Measurements from ENCODE around the gene SLC39A3. TPM values are rescaled to one million over a fixed set of nuclear protein-coding genes. Genes with fewer than 3 reads are reported as not detected.

The SLC39A3 gene, protein sequence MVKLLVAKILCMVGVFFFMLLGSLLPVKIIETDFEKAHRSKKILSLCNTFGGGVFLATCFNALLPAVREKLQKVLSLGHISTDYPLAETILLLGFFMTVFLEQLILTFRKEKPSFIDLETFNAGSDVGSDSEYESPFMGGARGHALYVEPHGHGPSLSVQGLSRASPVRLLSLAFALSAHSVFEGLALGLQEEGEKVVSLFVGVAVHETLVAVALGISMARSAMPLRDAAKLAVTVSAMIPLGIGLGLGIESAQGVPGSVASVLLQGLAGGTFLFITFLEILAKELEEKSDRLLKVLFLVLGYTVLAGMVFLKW
- 30.9 and 31.2 TPM in 2 replicates for total RNA-seq

DNA sequence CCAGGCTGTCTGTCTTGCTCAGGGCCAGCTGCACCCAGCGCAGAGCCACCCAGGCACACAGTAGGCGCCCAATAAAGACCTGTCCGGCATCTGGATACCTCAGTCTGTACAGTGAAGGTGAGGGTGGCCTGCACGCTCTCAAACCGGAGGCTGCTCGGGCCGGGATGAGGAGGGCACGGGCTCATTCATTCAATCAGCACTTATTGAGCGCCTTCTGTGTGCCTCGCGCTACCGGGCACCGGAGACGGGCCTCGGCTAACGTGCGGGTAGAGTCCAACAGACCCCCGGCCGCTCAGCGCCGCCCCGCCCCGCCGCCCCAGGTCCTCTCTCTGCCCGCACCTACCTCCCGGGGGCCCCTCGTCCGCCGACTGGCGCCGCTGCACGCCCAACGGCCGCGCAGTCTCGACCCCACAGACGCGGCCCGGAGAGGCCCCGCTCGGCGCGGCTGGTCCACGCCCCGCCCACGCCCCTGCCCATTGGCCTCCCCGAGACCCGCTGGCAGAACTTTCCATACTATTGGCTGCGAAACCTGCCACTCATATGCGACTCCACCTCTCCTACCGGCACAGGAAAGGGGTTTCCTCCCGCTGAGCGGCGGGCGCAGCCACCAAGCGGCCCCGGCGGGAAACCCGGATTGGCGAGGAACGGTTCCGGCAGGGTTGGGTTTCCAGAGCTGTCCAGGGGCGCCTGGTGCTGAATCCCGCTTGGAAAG, at the start of gene SLC39A3:
Gene SLC39A3 (minus strand): TSS at position 416 of the 712 bp plus-strand sequence. CDS start 2,760 bp downstream, outside the sequence.
- intact Hi-C loops (cut with micrococcal nuclease): loop anchor here (1.0 kb wide), 1 partner anchor 44 kb away; the partner anchor contains the start of gene SGTA

DNA sequence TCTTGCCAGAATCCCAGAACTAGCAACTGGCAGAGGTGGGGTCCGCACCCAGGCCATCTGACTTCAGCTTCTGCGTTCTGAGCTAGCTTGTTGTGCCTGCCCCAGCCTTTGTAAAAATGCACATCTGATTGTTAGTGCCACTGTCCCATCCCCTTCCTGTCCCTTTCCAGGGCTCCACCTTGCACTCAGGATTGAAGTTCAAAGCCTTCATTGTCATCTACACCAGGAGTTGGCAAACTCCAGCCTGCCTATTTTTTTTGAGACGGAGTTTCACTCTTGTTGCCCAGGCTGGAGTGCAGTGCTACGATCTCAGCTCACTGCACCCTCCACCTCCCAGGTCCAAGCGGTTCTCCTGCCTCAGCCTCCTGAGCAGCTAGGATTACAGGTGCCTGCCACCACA, 48.4 kb upstream of the SLC39A3 start:
- intact Hi-C loops (cut with micrococcal nuclease): loop anchor here (5.0 kb wide), 1 partner anchor 159 kb away; no protein-coding TSS in a partner anchor

DNA sequence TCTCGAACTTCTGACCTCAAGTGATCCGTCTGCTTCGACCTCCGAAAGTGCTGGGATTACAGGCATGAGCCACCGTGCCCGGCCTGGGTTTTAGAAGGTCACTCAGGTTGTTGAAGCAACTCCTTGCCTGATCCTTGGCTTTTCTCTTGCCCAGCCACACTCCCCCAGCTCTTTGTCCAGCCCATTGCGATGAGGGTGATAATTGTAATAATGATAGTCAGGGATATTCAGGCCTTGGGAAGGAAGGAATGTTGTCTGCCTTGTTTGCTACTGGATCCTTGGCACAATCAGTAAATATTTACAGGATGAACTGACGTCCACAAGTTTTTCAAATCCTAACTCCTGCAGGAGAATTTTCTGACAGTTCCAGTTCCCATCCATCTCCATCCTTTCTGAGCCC, 47.3 kb upstream of the SLC39A3 start:
- intact Hi-C loops (cut with micrococcal nuclease): loop anchor here (5.0 kb wide), 1 partner anchor 160 kb away; no protein-coding TSS in a partner anchor

DNA sequence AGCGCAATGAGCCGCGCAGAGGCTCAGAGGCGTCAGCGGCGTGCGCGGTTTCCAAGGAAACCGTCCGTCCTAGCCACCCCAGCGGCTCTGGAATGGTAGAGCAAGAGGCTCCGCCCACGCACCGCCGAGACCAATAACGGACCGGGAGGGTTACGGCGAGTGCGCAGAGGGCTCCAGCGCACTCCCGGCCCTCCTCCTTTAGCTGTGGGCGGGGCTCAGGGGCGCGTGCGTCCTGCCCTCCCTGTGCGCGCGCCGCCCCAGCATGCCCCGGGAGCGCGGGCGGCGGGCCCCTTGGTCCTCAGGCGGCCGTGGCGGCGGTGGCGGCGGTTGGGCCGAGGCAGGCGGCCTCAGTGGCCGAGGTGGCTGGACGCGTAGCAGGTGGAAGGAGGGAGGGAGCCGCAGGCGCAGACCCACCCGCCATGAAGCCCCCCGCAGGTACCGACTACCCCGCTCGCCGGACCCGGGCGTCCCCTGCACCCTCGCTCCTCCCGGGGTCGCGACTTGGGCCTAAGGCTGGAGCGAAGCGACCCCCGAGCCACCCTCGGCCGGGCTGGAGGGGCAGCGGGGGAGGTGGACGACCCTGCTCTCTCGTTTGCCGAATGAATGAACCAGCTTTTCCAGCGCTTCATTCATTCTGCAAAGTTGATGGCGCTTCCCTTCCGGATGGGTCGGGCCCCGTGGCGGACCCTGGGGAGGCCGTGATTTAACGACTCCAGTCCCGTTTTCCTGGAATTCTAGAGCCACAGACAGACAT, 45.6 kb upstream of the SLC39A3 start, which contains the start of gene THOP1:
Gene THOP1 (plus strand): TSS at position 260 of the 754 bp plus-strand sequence. CDS start 160 bp downstream, at position 420.
- intact Hi-C loops (cut with micrococcal nuclease): loop anchor here (5.0 kb wide), 1 partner anchor 162 kb away; no protein-coding TSS in a partner anchor

DNA sequence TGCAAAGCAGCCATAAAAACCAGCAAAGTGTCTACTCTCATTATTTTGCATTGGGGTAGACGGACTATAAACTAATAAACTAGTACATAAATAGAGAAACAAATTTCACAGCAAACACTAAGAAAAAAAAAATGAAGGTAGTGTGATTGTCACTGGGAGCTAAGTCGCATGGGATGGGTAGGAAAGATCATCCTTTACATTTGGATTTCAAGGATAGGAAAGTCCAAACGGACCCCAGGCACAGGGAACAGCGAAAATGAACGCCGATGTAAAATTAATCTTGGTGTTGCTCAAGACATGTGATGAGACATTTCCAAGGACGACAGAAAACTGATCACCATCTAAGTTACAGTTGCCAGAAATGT, 43.9 kb upstream of the SLC39A3 start:
- intact Hi-C loops (cut with micrococcal nuclease): loop anchor here (1.0 to 2.0 kb wide), 3 partner anchors 36 to 401 kb away; partner anchors contain the start of genes NCLN, SLC39A3 and ZNF554

DNA sequence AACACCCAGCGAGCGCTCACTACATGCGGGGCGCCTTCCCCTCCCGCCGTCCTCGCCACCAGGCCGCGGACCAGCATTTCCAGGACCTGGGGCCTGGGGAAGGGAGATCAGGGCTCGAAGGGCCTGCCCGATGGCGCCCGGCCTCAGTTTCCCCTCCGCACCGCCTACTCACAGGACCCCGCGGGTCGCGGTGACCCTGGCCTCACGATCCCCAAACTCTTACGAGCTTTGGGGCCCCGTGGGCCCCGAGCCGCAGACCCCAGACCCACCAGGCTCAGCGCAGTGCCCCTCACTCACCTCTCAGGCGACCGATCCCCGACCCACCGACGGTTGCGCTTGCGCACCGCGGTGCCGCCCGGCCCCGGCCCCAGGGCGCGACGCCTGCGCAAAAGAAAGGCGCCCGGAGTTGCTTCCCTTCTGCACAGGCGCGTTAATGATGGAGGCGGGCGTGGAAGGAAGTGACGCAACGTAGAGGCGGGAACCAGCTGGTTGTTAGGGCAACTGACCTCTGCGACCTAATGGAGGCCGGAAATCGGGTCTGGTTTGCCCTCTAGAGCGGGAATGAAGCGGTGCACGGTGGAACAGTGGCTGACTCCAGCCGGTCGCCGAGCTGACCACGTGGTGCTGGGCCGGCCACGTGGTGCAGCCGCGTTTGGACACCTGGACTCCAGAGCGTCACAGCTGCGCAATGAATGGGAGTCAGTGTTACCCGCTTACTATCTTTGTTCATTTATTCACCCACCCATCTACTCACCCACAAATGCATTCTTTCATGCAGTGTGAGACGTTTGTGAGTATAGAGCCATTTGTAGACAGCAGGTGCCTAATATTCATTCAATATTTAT, 43.3 kb upstream of the SLC39A3 start, which contains the start of gene SGTA:
Gene SGTA (minus strand): TSS at position 338 of the 845 bp plus-strand sequence. CDS start 14,205 bp downstream, outside the sequence.
- intact Hi-C loops (cut with micrococcal nuclease): loop anchor here (1.0 to 2.0 kb wide), 3 partner anchors 36 to 402 kb away; partner anchors contain the start of genes NCLN, SLC39A3 and ZNF554

DNA sequence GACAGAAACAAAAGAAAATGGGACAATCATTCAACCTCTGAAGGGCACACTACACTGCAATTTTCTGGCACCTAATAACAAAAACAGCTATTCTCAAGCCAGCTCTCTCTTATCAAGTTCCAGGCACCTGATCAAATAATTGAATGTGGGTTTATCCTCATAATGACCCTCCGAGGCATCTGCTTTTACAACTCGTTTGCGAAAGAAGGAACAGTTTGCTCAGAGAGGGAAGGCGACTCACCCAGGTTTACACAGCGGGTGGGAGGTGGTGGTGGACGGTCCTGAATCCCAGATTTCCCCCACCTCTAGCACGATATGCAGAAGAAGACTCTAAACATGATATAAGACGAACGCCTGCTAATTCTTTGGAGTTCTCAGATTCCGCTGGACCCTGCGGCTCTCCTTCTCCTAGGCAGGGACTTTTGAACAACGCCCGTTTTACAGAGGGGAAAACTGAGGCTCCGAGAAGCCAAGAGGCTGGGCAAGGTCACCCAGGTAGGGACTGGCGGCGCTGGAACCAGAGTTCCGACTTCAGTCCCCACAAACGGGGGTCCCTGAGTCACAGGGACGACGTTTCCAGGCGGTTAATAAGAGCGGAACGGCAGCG, 42.6 kb upstream of the SLC39A3 start:
- intact Hi-C loops (cut with micrococcal nuclease): loop anchor here (2.0 kb wide), 1 partner anchor 402 kb away; the partner anchor contains the start of gene NCLN

DNA sequence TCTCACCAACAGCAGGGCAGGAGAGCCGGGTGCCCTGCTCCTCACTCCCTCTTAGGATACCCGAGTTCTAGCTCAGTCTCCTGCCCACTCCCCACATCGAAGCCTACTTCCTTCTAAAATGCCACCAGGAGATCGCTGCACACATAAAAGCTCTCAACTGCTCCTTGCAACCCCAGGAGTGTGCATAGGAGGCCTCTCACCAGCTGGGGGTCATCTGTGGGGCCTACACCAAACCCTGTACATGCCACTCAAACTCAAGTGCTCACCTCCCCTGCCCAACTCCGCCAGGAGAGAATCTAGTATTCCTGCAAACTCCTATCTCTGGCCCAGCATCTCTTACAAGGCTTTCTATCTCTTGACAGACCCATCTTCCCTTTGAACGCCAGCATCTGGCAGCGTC, 40.5 kb upstream of the SLC39A3 start:
- intact Hi-C loops (cut with micrococcal nuclease): no loop called here

DNA sequence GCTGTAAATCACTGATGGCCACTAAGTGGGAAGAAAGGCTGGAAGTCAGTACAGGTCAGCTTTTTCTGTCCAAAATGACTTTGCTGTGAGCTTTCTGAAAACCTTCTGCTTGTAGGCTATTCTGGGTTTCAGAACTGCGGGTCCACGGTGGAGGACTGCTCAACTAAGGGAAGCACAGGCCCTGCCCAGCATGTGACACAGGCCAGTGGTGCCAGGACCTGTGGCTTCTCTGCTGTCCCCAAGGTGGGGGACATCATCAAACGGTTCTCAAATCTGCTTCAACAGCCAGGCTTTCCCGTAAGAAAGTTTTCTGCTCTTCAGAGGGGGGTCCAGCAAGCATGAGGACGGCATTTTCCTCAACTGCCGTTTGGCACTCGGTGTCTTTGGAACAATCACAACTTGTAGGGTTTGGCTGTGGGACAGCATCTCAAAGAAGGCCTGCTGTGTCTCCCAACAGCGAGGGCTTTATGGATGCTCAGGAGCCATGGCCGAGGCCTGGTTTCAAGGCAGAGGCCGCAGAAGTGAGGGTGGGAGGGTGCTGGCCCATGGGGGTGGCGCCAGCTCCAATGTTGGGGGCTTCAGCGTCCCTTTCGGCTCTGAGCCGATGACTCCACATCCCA, 39.4 kb upstream of the SLC39A3 start:
- intact Hi-C loops (cut with micrococcal nuclease): no loop called here

DNA sequence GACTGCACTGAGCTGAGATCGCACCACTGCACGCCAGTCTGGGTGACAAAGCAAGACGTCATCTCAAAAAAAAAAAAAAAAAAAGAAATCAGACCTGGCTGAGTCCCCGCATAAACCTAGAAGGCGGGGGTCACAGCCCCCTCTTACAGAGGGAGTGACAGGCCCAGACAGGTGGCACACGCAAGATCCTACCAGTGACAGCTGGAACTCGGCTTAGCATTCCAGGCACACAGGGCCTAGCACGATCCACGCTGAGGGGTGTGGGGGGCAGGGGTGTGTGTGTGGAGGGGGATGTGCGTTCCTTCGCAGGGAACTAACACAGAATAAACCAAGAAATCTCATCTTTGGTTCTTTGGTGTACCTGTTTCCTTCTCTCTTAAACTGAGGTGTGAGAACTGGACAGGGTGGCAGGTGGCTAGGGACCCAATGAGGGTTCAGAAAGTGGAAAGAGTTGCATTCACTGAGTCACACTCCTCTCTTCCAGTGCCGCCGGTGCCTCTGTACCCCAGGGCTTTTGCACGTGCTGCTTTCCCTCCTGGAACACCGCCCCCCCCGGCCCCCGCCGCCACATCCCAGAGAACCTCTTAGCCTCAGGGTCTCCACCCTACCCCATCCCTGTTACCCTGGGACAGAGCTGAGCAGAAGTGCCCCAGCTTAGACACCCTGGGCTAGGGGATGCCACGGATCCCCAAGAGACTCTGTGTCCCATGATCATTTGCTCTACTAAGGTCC, 38.3 kb upstream of the SLC39A3 start:
- intact Hi-C loops (cut with micrococcal nuclease): no loop called here

DNA sequence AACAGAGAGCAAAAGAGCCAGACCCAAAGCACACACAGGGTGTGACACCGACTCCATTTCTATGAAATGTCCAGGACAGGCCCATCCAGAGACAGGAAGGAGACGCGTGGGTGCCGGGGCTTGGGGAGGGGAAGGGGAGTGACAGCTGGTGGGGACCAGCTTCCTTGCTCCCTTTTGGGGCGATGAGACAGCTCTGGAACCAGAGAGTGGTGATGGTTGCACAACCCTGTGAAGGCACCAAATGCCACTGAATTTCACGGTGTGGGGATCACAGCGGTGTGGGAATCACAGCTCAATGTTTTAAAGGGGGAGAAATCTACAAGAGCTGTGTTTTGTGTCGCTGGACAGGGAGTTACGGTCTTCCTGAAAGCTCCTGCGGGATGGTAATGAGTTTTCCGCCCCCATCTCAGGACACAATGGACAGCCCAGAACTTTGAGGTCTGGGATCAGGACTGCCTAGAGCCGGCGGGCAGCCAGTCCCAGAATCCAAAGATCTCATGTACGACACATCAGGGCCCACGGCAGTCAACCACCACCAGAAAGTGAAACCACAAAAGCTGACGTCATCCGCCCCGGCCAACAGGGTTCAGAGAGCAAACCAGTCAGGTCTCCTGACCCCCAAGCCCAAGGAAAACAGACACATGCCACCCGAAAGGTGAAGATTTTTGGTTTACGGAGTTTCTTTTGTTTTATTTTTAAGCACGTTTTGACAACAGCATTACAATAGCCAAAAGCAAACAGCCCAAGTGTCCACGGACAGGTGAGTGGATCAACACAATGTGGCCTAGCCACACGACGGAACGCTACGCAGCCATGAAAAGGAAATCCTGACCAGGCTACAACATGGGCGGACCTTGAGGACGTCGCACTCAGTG, 36.0 kb upstream of the SLC39A3 start:
- intact Hi-C loops (cut with micrococcal nuclease): no loop called here

DNA sequence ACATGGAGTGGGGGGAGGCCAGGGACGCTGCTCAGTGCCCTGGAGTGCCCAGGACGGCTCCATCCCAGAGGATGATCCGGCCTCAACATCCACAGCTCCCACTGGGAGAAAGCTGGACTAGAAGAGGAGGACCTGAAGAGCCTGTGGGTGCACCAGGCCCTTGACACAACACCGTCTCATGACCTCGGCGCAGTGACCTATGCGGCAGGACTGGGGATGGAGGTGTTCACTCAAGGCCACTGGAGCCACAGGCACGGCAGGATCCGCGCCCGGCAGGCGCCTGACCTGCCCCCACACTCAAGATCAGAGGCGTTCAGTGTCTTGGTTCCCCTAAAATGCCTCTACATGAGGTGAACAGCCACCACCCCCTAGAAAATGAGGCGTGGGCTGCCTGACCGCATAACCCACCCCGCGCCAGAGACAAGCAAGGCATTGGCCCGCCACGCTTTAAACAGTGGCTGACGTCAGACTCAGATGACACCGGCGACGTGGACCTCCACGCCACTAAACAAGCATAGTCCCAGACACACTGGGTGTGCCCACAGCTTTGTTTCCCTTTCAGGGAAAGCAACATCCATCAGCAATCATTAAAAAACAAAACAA, 35.2 kb upstream of the SLC39A3 start:
- intact Hi-C loops (cut with micrococcal nuclease): no loop called here

DNA sequence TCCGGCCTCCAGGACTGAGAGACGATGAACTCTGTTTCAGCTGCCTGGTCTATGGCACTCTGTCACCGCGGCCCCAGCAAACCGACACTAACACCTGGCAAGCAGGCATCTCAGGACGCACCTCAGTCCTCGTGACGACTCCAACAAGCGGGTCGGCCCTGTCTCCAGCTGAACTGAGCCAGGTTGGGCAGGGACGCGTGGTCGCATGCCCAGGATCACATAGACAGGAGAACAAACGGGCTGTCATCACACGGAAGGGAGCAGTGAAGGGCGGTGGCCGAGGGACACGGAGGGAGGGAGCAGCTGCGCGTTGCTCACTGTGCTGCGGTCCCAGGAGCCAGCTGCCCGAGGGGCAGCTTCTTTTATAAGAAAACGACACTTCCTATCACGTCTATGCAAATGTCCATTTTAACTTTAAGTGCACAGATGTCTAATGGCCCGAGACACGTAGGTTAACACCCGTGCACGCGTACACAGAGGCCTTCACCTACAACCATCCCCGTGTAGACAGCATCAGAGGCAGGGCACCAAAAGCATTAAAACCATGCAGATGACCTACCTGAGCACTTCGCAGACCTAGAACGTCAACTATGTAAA, 34.4 kb upstream of the SLC39A3 start:
- intact Hi-C loops (cut with micrococcal nuclease): no loop called here

DNA sequence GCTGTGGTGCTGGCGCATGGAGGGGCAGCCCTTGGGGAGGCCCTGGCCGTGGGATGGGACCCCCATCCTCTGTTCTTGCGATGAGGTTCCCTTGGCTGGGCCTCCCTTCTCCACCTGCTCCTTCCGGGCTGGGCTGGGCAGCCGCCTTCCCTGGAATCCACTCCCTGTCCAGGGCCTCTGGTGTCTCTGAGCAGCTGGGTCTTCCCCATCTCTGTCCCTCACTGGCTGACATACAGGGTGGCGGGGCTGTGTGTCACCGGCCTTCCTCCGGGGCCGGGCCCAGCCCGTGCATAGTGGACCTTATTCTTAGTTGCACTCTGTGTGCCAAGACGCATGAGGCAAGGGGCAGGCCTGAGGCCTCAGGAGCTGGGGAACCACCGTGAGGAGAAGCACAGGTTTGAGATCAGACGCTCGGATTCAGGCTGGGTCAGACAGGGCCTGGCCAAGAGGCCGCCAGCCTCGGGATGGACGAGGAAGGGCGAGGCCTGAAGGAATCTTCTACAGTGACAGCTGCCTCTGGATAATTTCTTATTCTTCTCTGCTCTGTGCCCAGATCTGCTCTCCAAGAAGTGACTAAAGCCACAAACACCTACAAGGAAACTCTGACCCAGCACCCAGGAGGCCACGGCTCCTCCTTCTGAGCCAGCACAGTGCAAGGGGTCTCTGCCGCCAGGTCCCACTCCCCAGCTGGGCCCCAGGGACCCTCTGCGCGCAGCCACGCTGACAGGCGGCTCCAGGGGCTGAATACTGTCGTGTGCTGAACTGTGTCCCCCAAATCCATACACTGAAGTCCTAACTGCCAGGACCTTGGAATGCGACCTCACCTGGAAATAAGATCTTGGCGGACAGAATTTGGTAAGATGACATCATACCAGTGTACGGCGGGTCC, 32.2 kb upstream of the SLC39A3 start:
- intact Hi-C loops (cut with micrococcal nuclease): no loop called here

DNA sequence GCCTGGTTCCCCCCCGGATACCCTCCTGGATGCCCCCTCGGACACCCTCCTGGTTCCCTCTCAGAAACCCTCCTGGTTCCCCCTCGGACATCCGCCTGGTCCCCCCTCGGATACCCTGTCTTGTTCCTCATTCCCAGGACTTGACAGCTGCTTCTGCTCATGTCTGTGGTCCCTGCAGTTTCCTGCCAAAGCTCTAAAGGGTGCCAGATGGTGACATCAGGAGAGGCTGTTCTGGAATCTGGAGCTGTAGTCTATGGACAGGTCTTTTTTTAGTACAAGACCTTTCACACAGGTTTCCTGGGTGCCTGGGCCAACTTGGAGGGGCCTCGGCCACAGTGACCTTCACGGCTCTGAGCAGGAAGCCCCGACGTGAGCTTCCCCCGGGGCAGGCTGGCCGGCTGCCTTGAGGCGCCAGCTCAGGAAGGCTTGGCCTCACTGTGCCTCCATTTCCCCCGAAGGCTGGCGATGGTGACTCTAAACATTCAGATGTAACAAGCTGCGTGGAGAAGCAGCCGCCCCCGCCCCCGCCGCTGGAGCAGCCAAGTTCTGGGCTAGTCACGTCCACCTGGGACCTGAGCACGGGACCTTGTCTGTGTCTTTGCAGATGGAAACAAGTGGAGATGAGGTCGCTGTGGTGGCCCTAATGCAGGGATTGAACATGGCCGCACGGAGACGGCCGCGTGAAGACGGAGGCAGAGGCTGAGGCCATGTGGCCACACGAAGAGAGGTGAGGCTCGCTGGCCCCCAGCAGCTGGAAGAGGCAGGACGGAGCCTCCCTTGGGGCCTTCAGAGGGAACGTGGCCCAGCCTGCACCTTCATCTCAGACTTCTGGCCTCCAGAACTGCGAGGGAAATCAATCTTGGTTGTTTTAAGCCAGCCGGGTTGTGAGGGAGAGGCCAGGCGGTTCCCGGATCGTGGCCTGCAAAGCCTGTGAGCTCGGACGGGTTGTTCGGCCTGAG, 30.5 kb upstream of the SLC39A3 start:
- intact Hi-C loops (cut with micrococcal nuclease): no loop called here

Data from T-helper 2 cell treated with Interferon-gamma antibody and Interleukin-4, amounts not matched to agents 100 ng/mL and 5 ng/mL, for 36 hours (primary cell).